NCI-H1930 (cell line): Measurements from ENCODE around the gene EVI5L.

Source experiments
- DNase-seq, 2 experiments: peaks; one replicate each; lab custom pipeline; 2025; lab: John Stamatoyannopoulos, UW

The EVI5L gene

DNA sequence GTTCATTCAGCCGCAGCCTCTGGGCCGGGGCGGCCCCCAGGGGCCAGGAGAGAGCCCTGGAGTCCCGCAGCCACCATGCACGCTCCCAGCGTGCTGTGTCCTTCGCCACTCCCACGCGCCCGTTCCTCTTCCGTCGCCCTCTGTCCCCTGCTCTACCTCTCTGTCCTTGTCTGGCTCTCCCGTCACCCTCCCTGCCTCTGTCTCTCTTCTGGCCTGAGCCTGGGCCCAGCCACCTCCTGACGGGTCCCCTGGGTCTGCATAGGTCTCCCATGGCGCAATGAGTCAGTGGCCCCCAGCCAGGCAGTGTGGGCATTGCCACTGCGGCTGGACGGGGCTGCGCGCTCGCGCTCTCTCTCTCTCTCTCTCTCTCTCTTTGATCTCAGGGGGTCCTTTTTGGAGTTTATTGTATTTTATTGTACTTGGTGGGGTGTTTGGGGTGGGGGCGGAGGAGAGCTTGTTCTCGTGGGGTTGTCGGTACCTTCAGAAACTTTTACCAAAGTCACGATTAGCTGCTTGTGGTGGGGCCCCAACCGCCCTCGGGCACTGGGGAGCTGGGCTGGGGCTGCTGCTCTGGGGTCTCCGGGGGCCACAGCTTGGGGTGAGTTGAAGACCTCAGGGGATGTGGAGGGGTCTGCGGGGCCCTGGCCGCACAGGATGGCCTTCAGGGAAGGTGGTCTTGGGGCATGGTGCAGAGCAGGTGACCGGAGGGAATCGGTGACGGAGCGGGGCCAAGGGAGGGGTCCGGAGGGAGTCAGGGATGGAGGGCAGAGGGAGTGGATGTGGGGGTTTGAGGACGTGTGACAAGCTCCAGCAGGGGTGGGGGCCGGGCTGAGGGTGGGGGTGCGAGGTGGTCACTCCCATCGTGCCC is 82.9 kb downstream of the EVI5L start:
- DNase-seq, result no peak

DNA sequence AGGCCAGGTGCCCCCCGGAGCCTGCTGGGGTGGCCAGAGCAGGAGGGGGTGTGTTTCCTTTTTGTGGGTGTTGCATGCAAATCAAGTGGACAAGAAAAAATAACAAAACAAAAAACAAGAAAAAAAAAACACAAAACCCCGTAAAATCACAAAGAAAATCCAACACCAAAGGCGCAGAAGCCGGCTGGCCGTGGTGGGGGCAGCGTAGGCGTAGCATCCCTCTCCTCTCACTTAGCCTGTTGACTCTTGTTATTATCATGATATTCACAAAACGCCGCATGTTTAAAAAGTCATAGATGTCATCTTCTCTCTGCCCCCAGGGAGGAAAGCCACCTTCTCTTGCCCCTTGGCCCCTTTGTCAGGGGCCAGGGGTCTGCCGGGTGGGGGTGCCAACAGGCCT is 83.6 kb downstream of the EVI5L start:
- DNase-seq, result no peak

DNA sequence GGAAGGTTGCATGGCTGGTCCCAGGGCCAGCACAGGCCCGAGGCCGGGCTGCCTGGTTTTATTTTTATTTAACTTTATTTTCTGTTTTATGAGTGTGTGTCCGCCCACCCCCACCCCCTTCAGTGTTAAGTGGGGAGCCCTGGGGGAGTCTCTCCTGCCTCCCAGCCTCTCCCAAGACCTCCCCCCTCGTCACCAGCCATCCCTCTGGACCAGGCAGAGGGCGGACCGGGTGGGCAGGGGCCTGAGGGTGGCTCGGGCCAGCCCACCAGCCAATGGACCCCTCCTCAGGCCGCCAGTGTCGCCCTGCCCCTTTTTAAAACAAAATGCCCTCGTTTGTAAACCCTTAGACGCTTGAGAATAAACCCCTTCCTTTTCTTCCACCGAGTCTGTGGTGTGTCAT is 84.1 kb downstream of the EVI5L start:
- no peak for DNase-seq
